Fibroblast of lung (primary cell): ENCODE data around the gene DYNLL2.

Experiments used
- EZH2 ChIP-seq: IDR thresholded peaks from 2 replicates; pipeline ENCODE4 v1.5.1; 2012; ENCODE audit warnings: low read length, control low read depth, mild to moderate bottlenecking; ENCODE audit errors: missing control alignments
- TF ChIP-seq, protein P1 (sequence below), 2 donors: IDR thresholded peaks in 1 of 2; conservative IDR thresholded peaks in 1 of 2; 1 replicate in 1 of 2; 2 replicates in 1 of 2; pipeline ENCODE4 v1.5.1; 2011 to 2012; ENCODE audit warnings: low read length in 2 of 2, control low read depth in 1 of 2, inconsistent platforms in 1 of 2, low read depth in 1 of 2, mild to moderate bottlenecking in 1 of 2

DNA sequence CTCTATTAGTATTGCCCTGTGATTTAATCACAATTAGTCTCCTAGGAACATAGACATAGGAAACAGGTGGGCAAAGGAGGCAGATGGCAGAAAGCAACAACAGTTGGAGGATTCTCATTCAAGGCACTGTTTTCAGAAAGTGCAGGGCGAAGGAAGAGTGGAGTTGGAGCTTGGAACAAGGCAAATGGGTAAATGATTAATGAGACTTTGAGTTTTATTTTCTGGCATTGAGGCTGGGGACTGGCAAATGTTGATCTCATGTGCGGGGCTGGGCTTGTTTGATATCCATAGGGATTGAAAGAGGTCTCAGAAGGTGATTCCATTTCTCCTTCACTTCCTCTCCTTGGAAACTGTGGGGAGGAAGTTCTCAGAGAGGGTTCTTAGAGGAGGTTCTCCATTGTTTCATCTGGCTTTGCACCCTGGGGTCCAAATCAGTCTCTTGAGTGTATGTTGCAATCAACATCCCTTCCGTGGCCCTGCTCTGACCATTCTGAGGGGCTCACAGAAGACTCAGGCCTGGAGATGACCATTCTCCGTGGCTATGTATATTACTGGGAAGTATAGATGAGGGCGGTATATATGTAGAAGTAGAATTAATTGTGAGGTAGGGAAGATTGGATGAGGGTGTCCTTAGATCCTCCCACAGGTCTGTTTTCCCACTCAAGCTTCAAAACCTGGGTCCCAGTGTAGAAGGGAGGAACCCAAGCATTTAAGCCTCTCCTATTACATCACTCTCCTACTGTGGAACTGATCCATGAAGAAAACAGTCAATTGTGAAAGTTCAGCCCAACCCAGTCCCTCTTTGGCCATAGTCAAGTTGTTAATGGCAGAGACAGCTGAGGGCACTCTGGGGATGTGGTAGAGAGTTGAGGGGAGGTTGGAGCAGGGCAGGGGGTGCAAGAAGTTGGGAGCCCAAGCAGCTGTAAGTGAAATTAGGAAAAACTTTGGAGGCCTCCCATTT lies 39.7 kb upstream of the DYNLL2 start:
- TF ChIP-seq, protein P1, sequence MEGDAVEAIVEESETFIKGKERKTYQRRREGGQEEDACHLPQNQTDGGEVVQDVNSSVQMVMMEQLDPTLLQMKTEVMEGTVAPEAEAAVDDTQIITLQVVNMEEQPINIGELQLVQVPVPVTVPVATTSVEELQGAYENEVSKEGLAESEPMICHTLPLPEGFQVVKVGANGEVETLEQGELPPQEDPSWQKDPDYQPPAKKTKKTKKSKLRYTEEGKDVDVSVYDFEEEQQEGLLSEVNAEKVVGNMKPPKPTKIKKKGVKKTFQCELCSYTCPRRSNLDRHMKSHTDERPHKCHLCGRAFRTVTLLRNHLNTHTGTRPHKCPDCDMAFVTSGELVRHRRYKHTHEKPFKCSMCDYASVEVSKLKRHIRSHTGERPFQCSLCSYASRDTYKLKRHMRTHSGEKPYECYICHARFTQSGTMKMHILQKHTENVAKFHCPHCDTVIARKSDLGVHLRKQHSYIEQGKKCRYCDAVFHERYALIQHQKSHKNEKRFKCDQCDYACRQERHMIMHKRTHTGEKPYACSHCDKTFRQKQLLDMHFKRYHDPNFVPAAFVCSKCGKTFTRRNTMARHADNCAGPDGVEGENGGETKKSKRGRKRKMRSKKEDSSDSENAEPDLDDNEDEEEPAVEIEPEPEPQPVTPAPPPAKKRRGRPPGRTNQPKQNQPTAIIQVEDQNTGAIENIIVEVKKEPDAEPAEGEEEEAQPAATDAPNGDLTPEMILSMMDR (conservative IDR thresholded peaks at IDR 0.05 in 1 of 2, IDR thresholded peaks at IDR 0.05 in 1 of 2; ENCODE audit: low read depth in 1 of 2, low read length in 2 of 2), result no peak
- no peak for TF ChIP-seq EZH2
